HG03520 (cell line): ENCODE measurements around the gene CH25H.

ENCODE experiments used
- ATAC-seq: cut with Tn5 transposase; IDR thresholded peaks from one replicate; pipeline ENCODE4 v1.9.1; 2021; ENCODE audit warnings: mild to moderate bottlenecking, moderate library complexity; ENCODE audit not compliant: unreplicated experiment

Gene CH25H

DNA sequence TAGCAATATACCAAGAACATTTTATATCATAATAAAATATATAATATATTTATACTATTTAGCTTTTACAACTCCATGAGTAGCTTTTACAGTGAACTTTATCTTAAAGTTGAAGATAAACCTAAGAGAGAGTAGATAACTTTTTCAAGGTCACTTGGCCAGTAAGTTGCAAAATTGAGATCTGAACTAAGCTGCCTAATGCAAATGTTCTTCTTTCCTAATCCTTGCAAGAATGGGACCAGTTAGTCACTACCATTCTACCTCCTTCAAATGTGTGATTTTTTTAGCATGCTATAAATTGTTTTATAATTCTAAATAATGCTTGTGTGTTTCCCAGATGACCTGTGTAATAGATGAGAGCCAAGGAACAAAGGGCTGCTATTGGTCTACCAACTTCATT lies 47.8 kb downstream of the CH25H start:
- ATAC-seq: no peak

DNA sequence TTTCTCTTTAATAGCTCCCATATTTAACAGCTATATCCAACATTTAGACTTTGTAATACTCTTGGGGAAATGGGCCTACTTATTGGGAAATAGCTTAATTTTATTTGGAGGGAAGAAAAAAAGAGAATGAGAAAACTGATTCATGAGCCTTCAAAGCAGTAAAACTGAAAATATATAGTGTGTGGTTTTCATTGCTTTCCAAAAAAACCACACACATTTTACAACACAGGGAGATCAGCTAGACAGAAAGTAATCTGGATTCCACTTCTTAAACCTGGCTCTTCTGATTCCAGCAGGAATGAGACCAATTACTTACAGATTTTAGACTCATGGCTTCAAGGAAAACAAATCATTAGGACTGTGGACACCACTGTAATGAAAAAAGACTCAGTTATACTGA lies 48.7 kb downstream of the CH25H start:
- ATAC-seq: no peak

DNA sequence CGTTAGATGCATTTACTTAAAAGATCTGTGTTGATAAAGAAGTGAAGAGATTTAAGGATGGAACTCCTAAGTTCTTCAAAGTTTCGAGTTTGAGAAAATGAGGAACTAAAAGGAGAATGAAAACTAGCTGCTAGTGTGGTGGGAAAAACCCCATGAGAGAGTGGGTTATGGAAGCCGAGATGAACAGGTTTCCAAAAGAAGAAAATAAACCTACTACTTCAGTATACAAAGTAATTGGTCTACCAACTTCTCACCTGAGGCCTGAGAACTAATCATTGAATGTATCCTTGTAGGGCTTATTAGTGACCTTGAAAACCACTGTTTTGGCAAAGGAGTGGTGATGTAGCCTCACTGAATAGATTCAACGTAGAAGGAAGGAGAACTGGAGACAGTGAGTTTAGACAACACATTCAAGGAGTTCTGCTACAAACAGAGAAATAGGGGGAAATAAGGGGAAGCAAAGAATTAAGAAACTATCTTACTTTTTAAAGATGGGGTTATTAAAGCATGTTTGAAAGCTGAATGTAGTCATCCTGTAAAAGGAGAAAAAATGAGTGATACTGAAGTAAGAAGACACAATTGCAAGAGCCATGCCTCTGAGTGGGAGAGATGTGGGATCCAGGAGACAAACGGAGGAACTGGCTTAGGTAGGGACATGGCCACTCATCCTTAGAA lies 50.8 kb downstream of the CH25H start:
- ATAC-seq: no peak
